ENCODE measurements around the gene ART4. TPM values are rescaled to one million over a fixed set of nuclear protein-coding genes. Genes with fewer than 3 reads are reported as not detected.

The ART4 gene
- total RNA-seq, 4 donors from 2014 or later: 0.35 to 0.95 TPM; not detected in 2

GRCh38 chr12:14845350-14845750, 2.0 kb upstream of the ART4 start:
- no peak for DNase-seq

GRCh38 chr12:14844401-14844800, 1.1 kb upstream of the ART4 start:
- Histone ChIP-seq H3K27ac (no peak overlapping the region), H3K27me3 (no peaks in the 10 kb centered on the region), H3K4me1 (peaks cover 0 to 41% (median 29%) of the 10 kb centered on the region in 3 donors), H3K9me3 (no peaks in the 10 kb centered on the region), H3K36me3 (no peaks in the 10 kb centered on the region), H3K4me3 (no peak overlapping the region)
- intact Hi-C loops (cut with DNase I): no loop called here
- DNase-seq: no peak
- no peak for TF ChIP-seq POLR2A (IDR thresholded peaks at IDR 0.05)
- TF ChIP-seq, protein P1, sequence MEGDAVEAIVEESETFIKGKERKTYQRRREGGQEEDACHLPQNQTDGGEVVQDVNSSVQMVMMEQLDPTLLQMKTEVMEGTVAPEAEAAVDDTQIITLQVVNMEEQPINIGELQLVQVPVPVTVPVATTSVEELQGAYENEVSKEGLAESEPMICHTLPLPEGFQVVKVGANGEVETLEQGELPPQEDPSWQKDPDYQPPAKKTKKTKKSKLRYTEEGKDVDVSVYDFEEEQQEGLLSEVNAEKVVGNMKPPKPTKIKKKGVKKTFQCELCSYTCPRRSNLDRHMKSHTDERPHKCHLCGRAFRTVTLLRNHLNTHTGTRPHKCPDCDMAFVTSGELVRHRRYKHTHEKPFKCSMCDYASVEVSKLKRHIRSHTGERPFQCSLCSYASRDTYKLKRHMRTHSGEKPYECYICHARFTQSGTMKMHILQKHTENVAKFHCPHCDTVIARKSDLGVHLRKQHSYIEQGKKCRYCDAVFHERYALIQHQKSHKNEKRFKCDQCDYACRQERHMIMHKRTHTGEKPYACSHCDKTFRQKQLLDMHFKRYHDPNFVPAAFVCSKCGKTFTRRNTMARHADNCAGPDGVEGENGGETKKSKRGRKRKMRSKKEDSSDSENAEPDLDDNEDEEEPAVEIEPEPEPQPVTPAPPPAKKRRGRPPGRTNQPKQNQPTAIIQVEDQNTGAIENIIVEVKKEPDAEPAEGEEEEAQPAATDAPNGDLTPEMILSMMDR (IDR thresholded peaks at IDR 0.05): no peak

More at GRCh38 chr12:14845350-14845750, 2.0 kb upstream of the ART4 start:
- Histone ChIP-seq H3K27ac (peak overlapping the region in 1 of 4 donors; percentile 1), H3K36me3 (no peaks in the 10 kb centered on the region), H3K4me3 (no peak overlapping the region), H3K9me3 (no peaks in the 10 kb centered on the region), H3K4me1 (peaks cover 0 to 46% (median 29%) of the 10 kb centered on the region in 3 donors), H3K27me3 (no peaks in the 10 kb centered on the region)
- TF ChIP-seq, protein P1 (IDR thresholded peaks at IDR 0.05): peak; percentile 52 to 87 (median 78)
- no peak for TF ChIP-seq POLR2A (IDR thresholded peaks at IDR 0.05)
- intact Hi-C loops (cut with DNase I): loop anchor here (5.0 kb wide), 2 partner anchors 152 to 377 kb away; partner anchors contain the start of gene RERG
- WGBS, 2 donors: 5 to 12% methylated on average over 3 of the region's 3 CpGs

DNA sequence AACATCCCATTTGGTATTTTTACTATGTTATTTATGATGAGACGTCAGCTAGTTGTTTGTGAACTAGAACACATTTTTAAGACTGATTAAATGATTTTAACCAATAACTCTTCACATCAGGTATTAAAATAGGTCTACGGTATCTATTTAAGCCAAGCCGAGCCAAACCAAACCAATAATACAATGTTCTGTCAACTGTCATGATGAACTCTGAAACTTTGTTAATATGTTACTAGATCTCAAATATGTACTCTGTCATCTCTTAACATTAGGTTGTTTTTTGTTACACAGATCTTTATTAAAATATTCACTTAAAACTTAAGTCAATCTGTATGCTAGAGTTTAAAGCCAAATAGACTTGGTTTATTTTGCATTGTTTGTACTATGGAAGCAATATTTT, 1.0 kb downstream of the ART4 start:
- Histone ChIP-seq H3K27ac (peak overlapping the region in 3 of 4 donors; percentile 40 to 76 (median 44)), H3K36me3 (no peaks in the 10 kb centered on the region), H3K4me1 (peaks cover 0 to 38% (median 29%) of the 10 kb centered on the region in 3 donors), H3K4me3 (no peak overlapping the region), H3K9me3 (no peaks in the 10 kb centered on the region), H3K27me3 (no peaks in the 10 kb centered on the region)
- WGBS, 2 donors: 79 to 81% methylated on average over 3 of the region's 3 CpGs
- intact Hi-C loops (cut with DNase I): no loop called here
- TF ChIP-seq POLR2A (IDR thresholded peaks at IDR 0.05): no peak
- TF ChIP-seq, protein P1 (IDR thresholded peaks at IDR 0.05): no peak
- no peak for DNase-seq

GRCh38 chr12:14841761-14842160, 1.6 kb downstream of the ART4 start:
- H3K36me3 ChIP-seq: no peaks in the 10 kb centered on the region
- WGBS, 2 donors: 24 to 29% methylated on average over 3 of the region's 3 CpGs
- peaks cover 0 to 33% (median 27%) of the 10 kb centered on the region in 3 donors for H3K4me1 ChIP-seq
- no peak overlapping the region for H3K4me3 ChIP-seq
- peak overlapping the region in 3 of 4 donors; percentile 40 to 76 (median 48) for H3K27ac ChIP-seq
- H3K27me3 ChIP-seq: no peaks in the 10 kb centered on the region
- no peak for TF ChIP-seq POLR2A (IDR thresholded peaks at IDR 0.05)
- TF ChIP-seq, protein P1 (IDR thresholded peaks at IDR 0.05): no peak
- intact Hi-C loops (cut with DNase I): no loop called here
- DNase-seq: no peak
- no peaks in the 10 kb centered on the region for H3K9me3 ChIP-seq

DNA sequence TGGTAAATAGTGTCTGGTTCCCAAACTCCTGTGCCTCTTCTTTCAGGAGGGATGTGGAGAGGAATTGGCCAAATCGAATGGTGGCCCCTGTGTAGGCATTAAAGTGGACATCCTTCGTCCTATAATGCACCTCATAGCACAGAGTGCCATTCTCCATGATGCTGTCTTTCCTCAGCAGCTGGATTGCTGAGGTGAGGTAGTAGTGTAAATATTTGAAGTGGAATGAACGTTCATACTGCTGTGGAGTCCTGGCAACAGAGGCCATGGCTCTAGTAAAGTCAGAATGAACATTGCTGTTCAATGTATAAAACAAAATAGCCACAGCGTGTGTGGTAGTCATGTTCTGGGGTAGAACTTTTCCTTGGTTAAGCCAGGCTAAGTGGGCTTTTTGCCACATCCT, 2.7 kb downstream of the ART4 start:
- peak overlapping the region in 1 of 4 donors; percentile 48 for H3K27ac ChIP-seq
- 74 to 84% methylated on average over 4 of the region's 4 CpGs for WGBS, 2 donors
- no peak for DNase-seq
- H3K36me3 ChIP-seq: no peaks in the 10 kb centered on the region
- H3K27me3 ChIP-seq: no peaks in the 10 kb centered on the region
- H3K4me1 ChIP-seq: peaks cover 0 to 23% (median 16%) of the 10 kb centered on the region in 3 donors
- no peaks in the 10 kb centered on the region for H3K9me3 ChIP-seq
- no peak overlapping the region for H3K4me3 ChIP-seq
- intact Hi-C loops (cut with DNase I): no loop called here
- TF ChIP-seq POLR2A (IDR thresholded peaks at IDR 0.05): no peak
- TF ChIP-seq, protein P1 (IDR thresholded peaks at IDR 0.05): no peak
